ENCODE data around the gene TMEM176A.

The TMEM176A gene

DNA sequence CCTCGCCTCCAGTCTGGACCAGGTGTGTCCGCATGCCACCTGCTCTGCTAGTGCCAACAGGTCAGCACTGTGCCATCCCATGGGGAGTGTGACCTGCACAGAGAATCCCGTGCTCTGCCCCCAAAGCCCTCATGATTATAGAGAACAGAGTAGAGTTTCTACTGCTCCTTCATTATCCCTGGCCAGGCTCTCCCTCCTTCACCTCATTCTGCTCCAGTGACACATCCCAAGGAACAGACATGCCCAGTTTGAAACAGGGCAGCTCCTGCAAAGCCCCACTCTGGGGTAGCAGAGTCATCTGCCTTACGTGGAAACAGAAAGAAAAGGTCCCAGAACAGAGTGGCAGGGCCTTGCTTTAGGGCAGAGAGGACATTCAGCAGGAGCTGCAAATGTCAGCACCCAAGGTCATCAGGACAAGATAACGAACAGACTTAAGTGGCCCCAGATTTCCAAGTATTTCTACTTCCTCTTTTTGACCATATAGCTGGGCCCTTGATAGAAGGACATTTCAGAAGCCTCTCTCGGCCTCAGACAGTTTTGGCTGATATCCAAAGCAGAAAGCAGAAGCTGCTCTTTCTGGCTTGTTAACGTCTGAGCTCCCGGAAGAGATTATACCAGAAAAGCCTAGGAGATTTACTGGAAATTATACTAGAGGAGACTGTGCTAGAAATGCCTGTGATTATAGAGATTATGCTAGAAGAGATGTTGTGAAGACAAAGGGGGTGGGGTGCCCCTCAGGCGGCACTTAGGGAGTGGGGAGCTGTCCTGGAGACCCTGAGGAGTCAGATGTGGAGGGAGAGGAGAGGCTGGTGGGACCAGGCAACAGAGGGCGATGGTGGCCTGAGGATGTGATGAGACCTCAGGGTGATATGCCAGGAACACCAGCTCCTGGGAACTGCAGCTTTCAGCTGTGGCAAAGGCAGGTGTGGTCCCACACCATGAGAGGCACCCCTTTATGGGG is 13.0 kb upstream of the TMEM176A start:
- POLR2A ChIA-PET = no interaction called here
- TF ChIP-seq, protein P1, sequence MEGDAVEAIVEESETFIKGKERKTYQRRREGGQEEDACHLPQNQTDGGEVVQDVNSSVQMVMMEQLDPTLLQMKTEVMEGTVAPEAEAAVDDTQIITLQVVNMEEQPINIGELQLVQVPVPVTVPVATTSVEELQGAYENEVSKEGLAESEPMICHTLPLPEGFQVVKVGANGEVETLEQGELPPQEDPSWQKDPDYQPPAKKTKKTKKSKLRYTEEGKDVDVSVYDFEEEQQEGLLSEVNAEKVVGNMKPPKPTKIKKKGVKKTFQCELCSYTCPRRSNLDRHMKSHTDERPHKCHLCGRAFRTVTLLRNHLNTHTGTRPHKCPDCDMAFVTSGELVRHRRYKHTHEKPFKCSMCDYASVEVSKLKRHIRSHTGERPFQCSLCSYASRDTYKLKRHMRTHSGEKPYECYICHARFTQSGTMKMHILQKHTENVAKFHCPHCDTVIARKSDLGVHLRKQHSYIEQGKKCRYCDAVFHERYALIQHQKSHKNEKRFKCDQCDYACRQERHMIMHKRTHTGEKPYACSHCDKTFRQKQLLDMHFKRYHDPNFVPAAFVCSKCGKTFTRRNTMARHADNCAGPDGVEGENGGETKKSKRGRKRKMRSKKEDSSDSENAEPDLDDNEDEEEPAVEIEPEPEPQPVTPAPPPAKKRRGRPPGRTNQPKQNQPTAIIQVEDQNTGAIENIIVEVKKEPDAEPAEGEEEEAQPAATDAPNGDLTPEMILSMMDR (IDR thresholded peaks at IDR 0.05; ENCODE audit: control extremely low read depth, extremely low read depth, low read depth, missing control alignments) = no peak
- CTCF ChIA-PET = interaction anchor here (0.6 to 2.7 kb wide), 5 partner anchors 9 to 499 kb away, joined by 3 to 11 read pairs (median 5); no protein-coding TSS in a partner anchor
- DNase-seq (ENCODE audit: extremely low spot score) = no peak

GRCh38 chr7:150788474-150789269 is 11.9 kb upstream of the TMEM176A start:
- DNase-seq (ENCODE audit: extremely low spot score) = no peak
- ChIA-PET CTCF (interaction anchor here (0.9 to 1.7 kb wide), 3 partner anchors 10 to 340 kb away, joined by 3 to 11 read pairs (median 4); no protein-coding TSS in a partner anchor), POLR2A (no interaction called here)
- TF ChIP-seq, protein P1 (IDR thresholded peaks at IDR 0.05; ENCODE audit: control extremely low read depth, extremely low read depth, low read depth, missing control alignments) = no peak

- ChIA-PET CTCF (no interaction called here), POLR2A (no interaction called here)
- DNase-seq (ENCODE audit: extremely low spot score) = no peak
- TF ChIP-seq, protein P1 (IDR thresholded peaks at IDR 0.05; ENCODE audit: control extremely low read depth, extremely low read depth, low read depth, missing control alignments) = no peak
These were observed 10.0 kb upstream of the TMEM176A start for GRCh38 chr7:150790416-150791075.

- TF ChIP-seq, protein P1 (IDR thresholded peaks at IDR 0.05; ENCODE audit: control extremely low read depth, extremely low read depth, low read depth, missing control alignments) = no peak
- CTCF ChIA-PET = no interaction called here
These were observed 9.3 kb upstream of the TMEM176A start for GRCh38 chr7:150791304-150791703.

DNA sequence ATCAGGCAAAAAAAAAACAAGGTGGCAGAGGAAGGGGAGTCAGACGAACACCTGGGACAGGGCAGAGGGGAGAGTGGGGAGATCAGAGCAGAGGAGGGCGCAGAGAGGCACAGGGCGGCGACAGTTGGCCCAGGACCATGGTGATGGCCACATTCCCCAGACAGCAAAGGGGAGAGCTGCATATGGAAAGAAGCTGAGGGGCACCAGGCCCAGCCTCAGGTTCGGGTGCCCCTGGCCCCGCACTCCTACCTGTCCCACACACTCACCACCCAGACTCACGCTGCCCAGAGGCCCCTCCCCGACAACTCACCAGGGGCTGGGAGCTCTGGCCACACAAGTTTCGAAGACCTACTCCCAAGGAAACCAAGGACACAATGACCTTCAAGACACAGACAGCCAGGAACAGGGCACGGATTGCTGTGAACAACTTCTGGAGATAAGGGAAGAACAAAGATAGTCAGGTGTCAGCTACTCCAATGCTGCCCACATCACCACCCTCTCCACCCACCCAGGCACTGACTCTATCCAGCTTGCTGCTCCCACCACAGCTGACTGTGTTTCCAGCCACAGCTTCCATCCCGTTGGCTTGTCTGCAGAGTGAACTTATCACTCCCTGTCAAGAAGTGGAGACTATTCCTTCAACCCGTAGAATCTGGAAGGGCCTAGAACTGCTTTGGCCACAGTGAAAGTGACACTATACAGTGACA is 8.7 kb upstream of the TMEM176A start:
- CTCF ChIA-PET = interaction anchor here (1.1 kb wide), 1 partner anchor 12 kb away, joined by 3 read pairs; no protein-coding TSS in a partner anchor
- POLR2A ChIA-PET = no interaction called here
- TF ChIP-seq, protein P1 (IDR thresholded peaks at IDR 0.05; ENCODE audit: control extremely low read depth, extremely low read depth, low read depth, missing control alignments) = no peak
- DNase-seq (ENCODE audit: extremely low spot score) = no peak

More at GRCh38 chr7:150791304-150791703, 9.3 kb upstream of the TMEM176A start:
- POLR2A ChIA-PET = no interaction called here
- DNase-seq (ENCODE audit: extremely low spot score) = no peak
